Measurements from ENCODE around the gene MGLL.

The MGLL gene

GRCh38 chr3:127644641-127645370 lies 177.5 kb downstream of the MGLL start:
- no peak for DNase-seq

GRCh38 chr3:127640042-127640355 lies 182.3 kb downstream of the MGLL start:
- DNase-seq: no peak

GRCh38 chr3:127639173-127640041 lies 182.9 kb downstream of the MGLL start:
- DNase-seq: peak; percentile 26
